ENCODE measurements around the gene STARD9. TPM values are rescaled to one million over a fixed set of nuclear protein-coding genes. Genes with fewer than 3 reads are reported as not detected.

STARD9 gene
- total RNA-seq, 2 donors from 2014 or later: 0.97 to 2.9 TPM

- no peak overlapping the region for H3K9ac ChIP-seq (ENCODE audit: extremely low read depth, low read length, poor library complexity, severe bottlenecking)
- H3K36me3 ChIP-seq (ENCODE audit: control insufficient read depth, insufficient read depth, low read length): peaks cover 31% of the 10 kb centered on the region
- no peaks in the 10 kb centered on the region for H3K27me3 ChIP-seq (ENCODE audit: control insufficient read depth, insufficient read depth, low read length, poor library complexity, severe bottlenecking)
- peaks cover 13% of the 10 kb centered on the region for H3K36me3 Mint-ChIP-seq (ENCODE audit: low read depth)
- TF ChIP-seq, protein P1, sequence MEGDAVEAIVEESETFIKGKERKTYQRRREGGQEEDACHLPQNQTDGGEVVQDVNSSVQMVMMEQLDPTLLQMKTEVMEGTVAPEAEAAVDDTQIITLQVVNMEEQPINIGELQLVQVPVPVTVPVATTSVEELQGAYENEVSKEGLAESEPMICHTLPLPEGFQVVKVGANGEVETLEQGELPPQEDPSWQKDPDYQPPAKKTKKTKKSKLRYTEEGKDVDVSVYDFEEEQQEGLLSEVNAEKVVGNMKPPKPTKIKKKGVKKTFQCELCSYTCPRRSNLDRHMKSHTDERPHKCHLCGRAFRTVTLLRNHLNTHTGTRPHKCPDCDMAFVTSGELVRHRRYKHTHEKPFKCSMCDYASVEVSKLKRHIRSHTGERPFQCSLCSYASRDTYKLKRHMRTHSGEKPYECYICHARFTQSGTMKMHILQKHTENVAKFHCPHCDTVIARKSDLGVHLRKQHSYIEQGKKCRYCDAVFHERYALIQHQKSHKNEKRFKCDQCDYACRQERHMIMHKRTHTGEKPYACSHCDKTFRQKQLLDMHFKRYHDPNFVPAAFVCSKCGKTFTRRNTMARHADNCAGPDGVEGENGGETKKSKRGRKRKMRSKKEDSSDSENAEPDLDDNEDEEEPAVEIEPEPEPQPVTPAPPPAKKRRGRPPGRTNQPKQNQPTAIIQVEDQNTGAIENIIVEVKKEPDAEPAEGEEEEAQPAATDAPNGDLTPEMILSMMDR (conservative IDR thresholded peaks at IDR 0.05): no peak
- no peaks in the 10 kb centered on the region for H3K9me3 ChIP-seq (ENCODE audit: control insufficient read depth, low read length)
- H3K4me3 Mint-ChIP-seq: no peak overlapping the region
- peaks cover 13% of the 10 kb centered on the region for H3K4me1 Mint-ChIP-seq
- DNase-seq: no peak
- no peak overlapping the region for H3K27ac ChIP-seq (ENCODE audit: low read depth, low read length)
- H3K4me3 ChIP-seq (ENCODE audit: low read length): no peak overlapping the region
- no peaks in the 10 kb centered on the region for H3K27me3 Mint-ChIP-seq (ENCODE audit: insufficient read depth)
- no peaks in the 10 kb centered on the region for H3K9me3 Mint-ChIP-seq
- WGBS, 2 experiments (ENCODE audit: insufficient coverage in 1 of 2, insufficient read length in 1 of 2): 78 to 89% methylated on average over 4 of the region's 4 CpGs
- H3K27ac Mint-ChIP-seq: no peak overlapping the region
- H3K4me1 ChIP-seq (ENCODE audit: control insufficient read depth, insufficient read depth, low read length): no peaks in the 10 kb centered on the region
Observed at GRCh38 chr15:42544853-42545629, 30.4 kb upstream of the STARD9 start.

- peaks cover 14% of the 10 kb centered on the region for H3K4me1 Mint-ChIP-seq
- Histone ChIP-seq H3K9ac (ENCODE audit: extremely low read depth, low read length, poor library complexity, severe bottlenecking) (peak overlapping the region; percentile 83), H3K9me3 (ENCODE audit: control insufficient read depth, low read length) (no peaks in the 10 kb centered on the region), H3K4me1 (ENCODE audit: control insufficient read depth, insufficient read depth, low read length) (no peaks in the 10 kb centered on the region), H3K4me3 (ENCODE audit: low read length) (peak overlapping the region; percentile 100), H3K36me3 (ENCODE audit: control insufficient read depth, insufficient read depth, low read length) (peaks cover 21% of the 10 kb centered on the region), H3K27me3 (ENCODE audit: control insufficient read depth, insufficient read depth, low read length, poor library complexity, severe bottlenecking) (no peaks in the 10 kb centered on the region), H3K27ac (ENCODE audit: low read depth, low read length) (no peak overlapping the region)
- no peak for DNase-seq
- H3K9me3 Mint-ChIP-seq: no peaks in the 10 kb centered on the region
- H3K36me3 Mint-ChIP-seq (ENCODE audit: low read depth): peaks cover 8% of the 10 kb centered on the region
- peak overlapping the region; percentile 97 for H3K27ac Mint-ChIP-seq
- 3 to 7% methylated on average over 6 to 9 of the region's 9 CpGs for WGBS, 2 experiments (ENCODE audit: insufficient coverage in 1 of 2, insufficient read length in 1 of 2)
- TF ChIP-seq, protein P1 (conservative IDR thresholded peaks at IDR 0.05): no peak
- H3K27me3 Mint-ChIP-seq (ENCODE audit: insufficient read depth): no peaks in the 10 kb centered on the region
- H3K4me3 Mint-ChIP-seq: peak overlapping the region; percentile 97
Observed at GRCh38 chr15:42547918-42548248, 27.5 kb upstream of the STARD9 start.

DNA sequence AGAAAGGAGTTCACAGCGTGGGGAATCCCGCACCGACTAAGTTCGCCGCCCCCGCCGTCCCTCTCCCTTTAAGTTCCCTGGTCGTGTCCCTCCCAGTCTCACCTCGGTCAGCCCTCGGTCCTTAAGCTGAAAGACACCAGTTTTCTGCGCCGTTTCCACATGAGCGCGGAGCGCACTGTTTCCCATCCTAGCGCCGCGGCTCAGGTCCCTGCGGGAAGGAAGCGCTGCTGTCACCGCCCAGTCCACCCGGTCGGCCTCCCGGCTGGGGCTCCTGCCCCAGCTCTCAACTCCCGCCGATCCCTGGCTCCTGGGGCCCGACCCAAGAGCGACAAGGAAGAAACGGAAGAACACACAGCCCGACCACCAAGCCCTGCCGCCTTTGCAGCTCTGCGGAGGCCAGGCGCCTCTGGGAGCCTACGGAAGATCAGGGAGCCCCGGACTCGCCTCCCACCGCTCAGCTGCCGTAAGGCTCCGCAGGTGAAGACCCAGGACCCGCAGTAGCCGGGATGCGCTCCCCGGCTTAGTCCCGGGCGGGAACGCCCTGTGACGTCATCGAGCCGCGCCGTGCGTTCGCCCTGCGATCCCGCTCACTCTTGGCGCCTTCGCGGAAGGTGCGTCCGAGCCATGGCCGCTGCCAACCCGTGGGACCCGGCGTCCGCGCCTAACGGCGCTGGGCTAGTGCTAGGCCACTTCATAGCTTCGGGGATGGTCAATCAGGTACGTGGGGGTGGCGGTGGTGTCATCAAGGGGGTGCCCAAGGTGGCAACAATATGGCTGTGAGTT lies 27.0 kb upstream of the STARD9 start, which contains the start of the genes HAUS2 and LRRC57:
HAUS2 (plus strand) TSS at position 590 of the 783 bp plus-strand sequence; CDS start at position 625, 35 bp downstream.
LRRC57 (minus strand) TSS at position 545 of the 783 bp plus-strand sequence; CDS start at position 186, 359 bp downstream.
- Histone ChIP-seq H3K27me3 (ENCODE audit: control insufficient read depth, insufficient read depth, low read length, poor library complexity, severe bottlenecking) (no peaks in the 10 kb centered on the region), H3K4me1 (ENCODE audit: control insufficient read depth, insufficient read depth, low read length) (no peaks in the 10 kb centered on the region), H3K4me3 (ENCODE audit: low read length) (peak within 1 kb of the TSS; percentile 100), H3K9me3 (ENCODE audit: control insufficient read depth, low read length) (no peaks in the 10 kb centered on the region), H3K27ac (ENCODE audit: low read depth, low read length) (peak within 1 kb of the TSS; percentile 33), H3K36me3 (ENCODE audit: control insufficient read depth, insufficient read depth, low read length) (peaks cover 18% of the 10 kb centered on the region), H3K9ac (ENCODE audit: extremely low read depth, low read length, poor library complexity, severe bottlenecking) (peak within 1 kb of the TSS; percentile 83)
- H3K36me3 Mint-ChIP-seq (ENCODE audit: low read depth): peaks cover 8% of the 10 kb centered on the region
- H3K4me1 Mint-ChIP-seq: peaks cover 14% of the 10 kb centered on the region
- peak; percentile 96 for DNase-seq
- H3K9me3 Mint-ChIP-seq: no peaks in the 10 kb centered on the region
- 0 to 2% methylated on average over 25 to 71 of the region's 71 CpGs for WGBS, 2 experiments (ENCODE audit: insufficient coverage in 1 of 2, insufficient read length in 1 of 2)
- H3K4me3 Mint-ChIP-seq: peak within 1 kb of the TSS; percentile 97
- TF ChIP-seq, protein P1 (conservative IDR thresholded peaks at IDR 0.05): no peak
- H3K27me3 Mint-ChIP-seq (ENCODE audit: insufficient read depth): no peaks in the 10 kb centered on the region
- peak within 1 kb of the TSS; percentile 97 for H3K27ac Mint-ChIP-seq
